ENCODE results near the gene LHX6.

LHX6 gene

DNA sequence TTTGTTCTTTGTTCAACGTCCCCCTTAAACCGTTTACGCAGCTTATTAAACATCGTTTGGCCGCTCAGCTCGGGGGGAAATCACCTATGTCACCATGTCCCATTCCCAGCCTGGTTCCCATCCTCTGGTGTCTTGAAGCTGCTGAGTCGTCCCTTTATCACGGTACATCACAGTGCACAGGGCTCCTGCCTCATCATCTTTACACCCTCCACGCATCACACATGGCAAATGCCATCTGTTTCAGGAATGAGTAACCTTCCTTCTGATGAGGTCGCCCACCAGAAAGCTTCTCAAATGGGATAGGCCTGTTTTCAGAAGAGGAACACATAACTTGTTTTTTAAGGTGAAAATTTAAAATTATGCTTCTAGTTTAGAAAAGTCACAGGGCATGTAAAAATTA lies 7.9 kb upstream of the LHX6 start:
- TF ChIP-seq CTCF (IDR thresholded peaks at IDR 0.05; ENCODE audit: control insufficient read depth, insufficient read depth, low read depth, low read length, missing control alignments) = no peak
- no peak overlapping the region for H3K4me3 ChIP-seq (ENCODE audit: control insufficient read depth, low read depth, low read length)
- no peak for DNase-seq (ENCODE audit: low read depth)

- DNase-seq (ENCODE audit: low read depth) = no peak
- TF ChIP-seq CTCF (IDR thresholded peaks at IDR 0.05; ENCODE audit: control insufficient read depth, insufficient read depth, low read depth, low read length, missing control alignments) = no peak
Measured at GRCh38 chr9:122234022-122234748, 5.4 kb upstream of the LHX6 start.

GRCh38 chr9:122232796-122233306 lies 4.1 kb upstream of the LHX6 start:
- no peak for TF ChIP-seq CTCF (IDR thresholded peaks at IDR 0.05; ENCODE audit: control insufficient read depth, insufficient read depth, low read depth, low read length, missing control alignments)
- DNase-seq (ENCODE audit: low read depth) = no peak
- H3K4me3 ChIP-seq (ENCODE audit: control insufficient read depth, low read depth, low read length) = no peak overlapping the region

More at GRCh38 chr9:122234022-122234748, 5.4 kb upstream of the LHX6 start:
- no peak overlapping the region for H3K4me3 ChIP-seq (ENCODE audit: control insufficient read depth, low read depth, low read length)

DNA sequence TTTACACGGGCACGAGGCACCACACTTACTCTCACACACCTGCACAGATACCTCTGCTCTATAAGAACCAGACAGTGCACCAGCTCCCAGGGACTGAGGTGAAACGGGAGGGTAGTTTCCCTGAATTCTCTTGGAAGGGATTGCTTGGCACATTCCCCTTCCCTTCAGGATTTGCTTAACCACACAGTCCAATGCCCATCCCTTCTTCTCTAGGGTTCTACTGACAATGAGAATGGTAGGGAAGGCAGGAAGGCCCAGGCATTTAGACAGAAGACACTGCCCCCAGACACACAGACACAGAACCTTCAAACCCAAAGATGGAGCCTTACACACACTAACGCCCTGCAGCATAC lies 704 bp upstream of the LHX6 start:
- DNase-seq (ENCODE audit: low read depth) = no peak
- no peak overlapping the region for H3K4me3 ChIP-seq (ENCODE audit: control insufficient read depth, low read depth, low read length)
- no peak for TF ChIP-seq CTCF (IDR thresholded peaks at IDR 0.05; ENCODE audit: control insufficient read depth, insufficient read depth, low read depth, low read length, missing control alignments)

DNA sequence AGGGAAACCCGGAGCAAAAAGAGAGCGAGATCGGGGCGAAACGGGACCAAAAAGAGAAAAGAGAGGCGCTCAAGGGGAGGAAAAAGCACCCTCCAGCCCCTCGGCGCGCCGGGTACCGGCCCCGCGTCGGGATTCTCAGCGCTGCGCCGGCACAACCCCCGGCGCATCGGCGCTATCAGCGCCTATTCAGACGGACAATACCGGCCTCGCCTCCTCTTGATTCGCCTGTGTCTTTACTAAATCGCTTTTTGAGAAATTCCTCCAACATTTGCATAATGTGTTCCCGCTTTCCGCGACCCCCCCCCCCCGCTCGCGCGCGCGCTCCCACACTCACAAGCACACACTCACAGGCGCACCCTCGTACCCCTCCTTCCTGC lies 578 bp downstream of the LHX6 start:
- no peak for TF ChIP-seq CTCF (IDR thresholded peaks at IDR 0.05; ENCODE audit: control insufficient read depth, insufficient read depth, low read depth, low read length, missing control alignments)
- no peak overlapping the region; the same call in 1 of the 2 replicates for H3K4me3 ChIP-seq (ENCODE audit: control insufficient read depth, low read depth, low read length)
- DNase-seq (ENCODE audit: low read depth) = no peak

DNA sequence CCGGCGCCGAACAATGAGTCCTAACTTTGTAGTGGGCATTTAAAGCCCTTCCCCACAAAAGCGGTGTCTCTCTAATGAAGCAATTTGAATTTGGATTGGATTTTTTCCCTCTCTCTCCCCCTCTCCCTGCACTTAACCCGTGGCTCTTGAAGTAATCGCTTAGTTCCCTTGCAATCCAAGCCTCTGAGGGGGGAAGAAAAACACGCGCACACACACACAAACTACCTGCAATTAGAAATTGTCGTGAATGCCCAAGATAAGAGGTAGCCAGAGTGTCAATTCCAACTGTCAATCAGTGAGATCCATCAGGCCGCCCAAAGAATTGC lies 1.2 kb downstream of the LHX6 start:
- no peak for DNase-seq (ENCODE audit: low read depth)
- TF ChIP-seq CTCF (IDR thresholded peaks at IDR 0.05; ENCODE audit: control insufficient read depth, insufficient read depth, low read depth, low read length, missing control alignments) = no peak
- H3K4me3 ChIP-seq (ENCODE audit: control insufficient read depth, low read depth, low read length) = no peak overlapping the region
